Thyroid gland (tissue), 4 donors: ENCODE results near the gene RNF44.
A peak's percentile ranks its signal among the peaks of the same experiment; 100 is the strongest.

Experiments used
- CTCF ChIP-seq, 6 experiments: fragments of 200-600 bp in 3 of 6; fragments of 450-650 bp in 3 of 6; sonication (generic) in 3 of 6; IDR thresholded peaks; one replicate each; pipeline ENCODE4 v1.5.1; 2016 to 2019; ENCODE audit warnings: antibody characterized with exemption in 6 of 6, mild to moderate bottlenecking in 2 of 6, inconsistent platforms in 1 of 6, moderate library complexity in 1 of 6
- POLR2A ChIP-seq, 2 donors: fragments of 450-650 bp; IDR thresholded peaks; one replicate each; pipeline ENCODE4 v1.6.1; 2017; ENCODE audit warnings: antibody characterized with exemption in 2 of 2, mild to moderate bottlenecking in 2 of 2, moderate library complexity in 1 of 2

DNA sequence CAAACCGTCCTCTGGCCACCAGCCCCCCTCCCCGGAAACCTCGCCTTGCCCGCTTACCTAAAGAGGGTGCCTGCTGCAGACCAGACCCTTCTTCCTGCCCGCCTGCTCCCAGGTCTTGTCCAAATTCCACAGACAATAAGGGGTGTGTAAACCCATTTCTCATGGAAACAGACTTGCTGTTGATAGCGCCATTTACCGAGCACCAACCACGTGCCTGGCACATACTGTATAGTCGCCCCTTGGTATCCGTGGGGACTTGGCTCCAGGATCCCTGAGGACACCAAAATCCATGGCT lies 37.0 kb upstream of the RNF44 start:
- peak in 2 of 6 experiments; percentile 2 to 6 for TF ChIP-seq CTCF (IDR thresholded peaks at IDR 0.05)
- no peak for TF ChIP-seq POLR2A (IDR thresholded peaks at IDR 0.05)
